GM19324 (cell line): Measurements from ENCODE around the gene PPP1R1B.

ENCODE experiments used
- ATAC-seq: cut with Tn5 transposase; IDR thresholded peaks from one replicate; pipeline ENCODE4 v1.9.1; 2021; ENCODE audit warnings: mild to moderate bottlenecking, moderate library complexity; ENCODE audit not compliant: unreplicated experiment, low FRiP score

PPP1R1B gene

DNA sequence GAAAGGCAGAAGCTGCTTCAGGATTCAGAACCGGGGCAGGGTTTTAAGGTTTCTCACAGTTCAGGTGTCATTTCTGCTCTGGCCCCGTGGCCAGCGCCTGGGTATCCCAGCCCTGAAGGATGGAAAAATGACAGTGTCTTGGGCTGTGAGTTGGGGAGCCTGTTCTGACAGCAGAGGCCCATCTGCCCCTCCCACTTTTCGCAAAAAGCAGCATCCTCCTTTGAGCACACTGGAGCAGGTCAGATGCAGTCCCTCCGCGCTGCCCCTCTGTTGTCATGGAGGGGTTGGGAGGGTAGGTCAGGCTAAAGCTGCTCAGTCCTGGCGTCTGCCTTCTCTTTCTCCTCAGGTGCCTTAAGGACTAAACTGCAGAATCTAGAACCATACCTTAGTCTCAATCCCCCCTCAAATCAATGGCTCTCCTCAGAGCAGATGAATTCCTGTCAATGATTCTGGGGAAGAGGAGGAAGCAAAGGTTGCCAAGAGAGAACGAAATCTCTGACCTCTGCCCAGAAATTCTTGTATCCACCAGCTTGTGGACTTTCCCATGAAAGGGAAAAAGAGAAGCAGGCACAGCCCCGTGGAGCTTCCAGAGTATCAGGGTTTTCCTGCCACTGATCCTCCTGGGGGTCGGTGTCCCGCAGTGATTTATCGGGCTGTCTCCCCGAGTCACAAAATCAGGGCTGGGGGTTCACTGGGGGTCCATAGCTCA is 26.3 kb upstream of the PPP1R1B start:
- ATAC-seq, result no peak

DNA sequence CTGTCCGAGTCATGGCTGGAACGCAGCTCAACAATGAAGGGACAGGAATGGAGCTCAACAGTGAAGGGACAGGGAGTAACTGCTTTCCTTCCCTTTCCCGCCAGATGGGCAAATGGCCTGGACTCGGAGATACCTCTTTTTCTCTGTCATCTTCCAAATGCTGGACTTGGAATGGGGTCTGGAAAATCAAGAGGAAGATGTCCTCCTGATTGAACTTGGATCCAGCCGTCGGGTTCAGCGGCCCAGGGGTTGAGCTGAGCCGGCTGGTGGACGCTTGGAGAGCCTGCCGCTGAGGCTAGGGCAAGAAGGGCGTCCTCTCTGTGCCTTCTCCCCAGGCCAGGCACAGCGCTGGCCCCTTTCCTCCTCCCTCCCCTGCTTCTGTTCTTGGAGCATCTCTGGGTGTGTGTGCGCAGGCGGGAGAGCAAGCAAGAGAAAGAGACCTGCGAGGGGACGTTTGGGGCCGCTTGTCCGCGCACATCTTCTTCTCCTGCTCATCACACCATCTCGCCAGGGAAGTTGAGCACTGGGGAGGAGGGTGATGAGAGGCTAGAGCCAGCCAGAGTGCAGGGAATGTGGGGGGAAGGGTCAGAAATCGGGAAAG is 25.7 kb upstream of the PPP1R1B start:
- ATAC-seq, result no peak

GRCh38 chr17:39601758-39602532 is 24.8 kb upstream of the PPP1R1B start:
- ATAC-seq, result no peak

GRCh38 chr17:39602533-39603303 is 24.0 kb upstream of the PPP1R1B start:
- no peak for ATAC-seq

- no peak for ATAC-seq
Measured at GRCh38 chr17:39603304-39604016, 23.3 kb upstream of the PPP1R1B start.

GRCh38 chr17:39604911-39605491 is 21.8 kb upstream of the PPP1R1B start:
- ATAC-seq, result no peak

- no peak for ATAC-seq
Measured at GRCh38 chr17:39605492-39606433, 21.0 kb upstream of the PPP1R1B start.

GRCh38 chr17:39606434-39607056 is 20.2 kb upstream of the PPP1R1B start:
- no peak for ATAC-seq

GRCh38 chr17:39607057-39607850 is 19.5 kb upstream of the PPP1R1B start:
- no peak for ATAC-seq

DNA sequence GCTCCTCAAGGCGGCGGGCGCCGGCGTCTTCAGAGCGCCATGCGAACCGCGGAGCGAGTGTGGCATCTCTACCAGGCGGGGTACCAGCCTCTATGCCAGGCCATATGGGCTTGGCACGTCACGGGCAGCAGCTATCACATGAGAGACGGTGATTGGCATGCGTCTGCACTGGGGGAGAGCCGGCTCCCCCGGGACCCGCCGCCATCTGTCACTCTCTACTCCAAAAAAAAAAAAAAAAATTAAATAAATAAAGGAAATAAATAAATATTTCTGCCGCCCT is 19.0 kb upstream of the PPP1R1B start, which contains the start of gene NEUROD2:
Gene NEUROD2 (minus strand): TSS at position 70 of the 280 bp plus-strand sequence. CDS start 1,321 bp downstream, outside the sequence.
- ATAC-seq, result no peak

DNA sequence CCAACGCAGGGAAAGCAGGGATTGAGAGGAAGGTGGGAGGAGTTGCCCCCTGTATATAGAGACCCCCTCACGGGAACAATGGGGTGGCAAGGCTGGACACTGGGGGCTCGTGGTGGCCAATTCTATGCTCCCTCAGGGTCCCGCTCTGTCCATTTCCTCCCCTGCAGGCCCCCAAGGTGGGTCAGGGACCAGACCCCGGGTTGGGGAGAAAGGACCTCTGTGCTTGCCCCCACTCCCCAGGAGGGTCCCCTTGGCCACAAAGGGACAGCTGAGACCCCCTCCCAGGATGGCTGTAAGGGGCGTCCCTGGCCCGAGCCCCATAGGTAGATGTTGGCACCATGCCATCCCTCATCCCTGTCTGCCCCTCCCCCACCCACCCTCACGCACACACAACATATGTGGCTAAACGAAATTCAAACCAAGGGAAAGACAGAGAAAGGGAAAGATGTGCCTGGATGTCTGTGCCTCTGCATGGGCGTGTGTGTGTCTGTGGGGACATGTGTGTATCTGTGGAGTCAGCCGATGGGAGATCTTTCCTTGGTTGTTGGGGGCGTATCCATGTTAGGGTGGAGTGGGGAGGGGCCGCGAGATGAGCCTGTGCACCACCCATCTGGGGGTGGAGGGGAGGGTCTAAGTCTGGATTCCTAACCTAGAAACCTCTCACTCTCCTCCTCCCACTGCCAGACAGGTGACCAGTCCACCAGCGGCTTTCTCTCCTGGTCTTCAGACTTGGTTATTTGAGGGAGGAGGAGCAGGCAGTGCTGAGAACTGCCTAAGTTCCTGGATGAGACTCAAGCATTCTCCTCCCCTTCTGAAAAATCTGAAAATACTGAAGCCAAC is 18.4 kb upstream of the PPP1R1B start:
- no peak for ATAC-seq

DNA sequence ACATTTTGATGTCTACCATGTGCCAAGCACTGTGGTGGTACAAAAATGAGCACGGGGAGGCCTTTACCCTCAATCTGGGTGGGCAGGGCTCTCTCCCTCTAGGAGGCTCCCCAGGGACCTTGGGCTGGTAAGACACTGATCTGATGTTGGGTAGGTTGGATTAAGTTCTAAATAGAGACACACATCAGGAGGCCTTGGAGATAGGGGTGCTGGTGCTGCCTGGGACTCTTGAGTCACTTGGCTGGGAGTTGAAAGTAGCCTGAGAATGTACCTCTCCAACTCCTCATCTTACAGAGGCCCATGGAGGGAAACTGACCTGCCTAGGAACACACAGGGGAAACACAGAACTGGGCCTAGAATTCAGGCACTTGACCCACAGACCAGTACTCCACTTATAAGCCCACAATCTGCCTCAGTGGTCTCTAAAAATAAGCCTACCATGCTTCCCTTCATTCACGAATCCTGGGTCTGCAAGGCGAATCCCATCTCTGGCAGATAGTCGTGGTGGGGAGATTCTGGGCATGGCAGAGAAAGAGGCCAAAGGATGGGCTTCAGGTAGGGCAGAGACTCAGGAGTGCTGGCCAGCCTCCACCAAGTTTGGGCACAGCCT is 17.2 kb upstream of the PPP1R1B start:
- no peak for ATAC-seq

DNA sequence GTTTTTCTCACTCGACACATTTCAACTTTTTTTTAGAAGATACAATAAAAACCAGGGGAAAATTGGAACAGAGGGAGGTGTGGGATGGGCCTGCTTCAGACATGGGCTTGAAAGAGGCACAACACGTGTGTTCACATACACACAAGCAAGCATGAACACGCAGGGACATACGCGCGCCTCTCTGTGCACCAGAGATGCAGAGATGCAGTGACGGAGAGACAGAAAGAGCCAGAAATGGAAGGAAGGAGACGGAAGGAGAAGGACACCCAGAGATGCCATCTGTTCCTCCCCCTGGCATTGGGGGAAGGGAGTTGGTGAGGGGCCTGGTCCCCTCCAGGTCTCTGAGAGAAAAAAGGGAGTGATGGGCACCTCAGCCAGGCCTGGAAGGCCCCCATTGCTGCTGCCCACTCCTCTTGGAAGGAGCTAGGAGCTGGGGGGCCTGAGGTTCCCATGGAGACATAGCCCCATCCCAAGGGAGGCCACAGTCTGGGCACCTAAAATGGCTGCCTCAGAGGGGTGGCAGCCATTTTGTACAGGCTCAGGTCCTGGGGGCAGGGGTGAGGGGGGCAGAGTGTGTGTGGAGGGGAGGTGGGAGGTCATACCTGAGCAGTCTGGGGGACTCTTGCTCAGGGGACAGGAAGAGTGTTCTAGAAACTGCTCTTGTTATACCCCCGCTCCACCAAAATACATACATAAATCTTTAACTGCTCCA is 15.2 kb upstream of the PPP1R1B start:
- no peak for ATAC-seq

DNA sequence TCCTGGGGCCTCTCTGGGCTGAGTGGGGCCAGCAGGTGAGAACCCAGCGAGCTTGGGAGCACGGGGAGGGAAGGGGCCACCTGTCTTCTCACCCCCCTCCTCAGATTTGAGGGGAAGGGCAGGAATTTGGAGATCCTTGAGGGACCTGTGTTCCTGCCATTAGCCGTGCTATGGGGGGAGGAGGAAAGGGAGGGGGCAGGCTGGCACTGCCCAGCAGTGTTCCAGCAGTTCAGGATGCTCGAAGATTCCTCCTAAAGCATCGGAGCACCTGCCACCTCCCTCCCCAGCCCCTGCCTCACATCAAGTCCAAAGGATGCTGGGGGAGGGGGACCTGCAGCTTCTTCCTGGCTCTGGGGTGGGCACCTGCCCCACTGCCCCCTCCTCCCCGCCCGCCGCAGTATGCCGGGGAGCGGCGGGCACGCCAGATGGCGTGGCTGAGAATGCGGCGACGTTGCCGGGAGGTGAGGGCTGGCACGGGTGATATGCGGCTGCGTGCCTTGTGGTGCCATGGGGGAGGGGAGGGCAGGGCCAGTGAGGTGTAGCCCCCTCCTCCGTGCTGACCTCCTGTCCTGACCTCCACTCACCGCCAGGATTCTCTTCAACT is 14.4 kb upstream of the PPP1R1B start:
- ATAC-seq, result no peak

DNA sequence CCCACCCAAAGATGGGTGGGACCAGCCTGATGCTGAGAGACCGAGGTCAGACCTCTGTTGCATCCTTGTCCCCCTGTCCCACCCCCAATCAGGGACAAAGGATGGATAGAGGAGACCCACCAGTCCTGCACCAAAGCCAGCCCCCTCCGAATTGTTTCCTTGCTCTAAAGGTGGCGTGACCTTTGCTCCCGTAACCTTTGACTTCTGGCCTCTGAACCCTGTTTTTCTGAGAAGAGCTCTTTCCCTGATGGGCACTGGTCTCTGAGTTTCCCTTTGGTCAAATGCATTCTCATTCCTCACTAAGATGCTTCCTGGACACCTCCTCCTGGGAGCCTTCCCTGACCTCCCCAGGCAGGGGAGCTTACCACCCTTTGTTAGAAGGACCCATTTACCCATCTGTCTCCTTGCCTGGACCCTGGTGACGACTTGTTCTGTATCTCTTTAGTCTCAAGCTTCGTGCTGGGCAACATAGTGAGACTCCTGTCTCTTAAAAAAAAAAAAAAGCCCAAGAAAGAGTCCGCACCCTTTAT is 13.8 kb upstream of the PPP1R1B start:
- ATAC-seq, result no peak
